CD14-positive monocyte (primary cell): ENCODE results near the gene MRPL24. TPM values are rescaled to one million over a fixed set of nuclear protein-coding genes. Genes with fewer than 3 reads are reported as not detected.
A peak's percentile ranks its signal among the peaks of the same experiment; 100 is the strongest.

Experiments used
- DNase-seq, 3 donors: peaks; one replicate each; pipeline ENCODE4 v3.0.0-alpha.2; 2011 to 2022
- H2AFZ ChIP-seq: 2 replicates; pipeline ENCODE4 v1.6.0; 2012; ENCODE audit warnings: mild to moderate bottlenecking, low read depth, low read length, inconsistent platforms; ENCODE audit not compliant: insufficient read depth, poor library complexity, severe bottlenecking
- H3K27ac ChIP-seq, 2 donors: 1 replicate in 1 of 2; 2 replicates in 1 of 2; pipeline ENCODE4 v1.5.1; 2012 to 2013; ENCODE audit warnings: low read length in 2 of 2, control low read depth in 1 of 2, inconsistent platforms in 1 of 2, low read depth in 1 of 2, mild to moderate bottlenecking in 1 of 2
- H3K27me3 ChIP-seq, 2 donors: one replicate each; pipeline versions ENCODE4 v1.6.0 to v1.6.1; 2011 to 2013; ENCODE audit warnings: low read length in 2 of 2; ENCODE audit not compliant: control insufficient read depth in 2 of 2, insufficient read depth in 2 of 2
- H3K36me3 ChIP-seq, 2 donors: replicated peaks in 1 of 2; 1 replicate in 1 of 2; 2 replicates in 1 of 2; pipeline versions ENCODE4 v1.5.1 to v1.6.1; 2012 to 2013; ENCODE audit warnings: low read length in 2 of 2, control low read depth in 1 of 2, inconsistent platforms in 1 of 2, mild to moderate bottlenecking in 1 of 2; ENCODE audit not compliant: insufficient read depth in 2 of 2, control insufficient read depth in 1 of 2
- H3K4me1 ChIP-seq, 2 donors: 1 replicate in 1 of 2; 2 replicates in 1 of 2; pipeline versions ENCODE4 v1.5.1 to v1.6.1; 2012 to 2013; ENCODE audit warnings: low read length in 2 of 2, control low read depth in 1 of 2, inconsistent platforms in 1 of 2, mild to moderate bottlenecking in 1 of 2, moderate library complexity in 1 of 2; ENCODE audit not compliant: insufficient read depth in 2 of 2, control insufficient read depth in 1 of 2
- H3K4me2 ChIP-seq: replicated peaks from 2 replicates; pipeline ENCODE3; 2012; ENCODE audit warnings: low read length, moderate library complexity, mild to moderate bottlenecking; ENCODE audit not compliant: poor library complexity, severe bottlenecking; ENCODE audit errors: extremely low read depth
- H3K4me3 ChIP-seq, 3 experiments: fragments of 200-600 bp in 1 of 3; sonication (generic) in 1 of 3; replicated peaks in 1 of 3; 1 replicate in 2 of 3; 2 replicates in 1 of 3; pipeline ENCODE4 v1.5.1; 2011 to 2013; ENCODE audit warnings: low read length in 3 of 3, mild to moderate bottlenecking in 3 of 3, control low read depth in 2 of 3, low read depth in 2 of 3, inconsistent platforms in 1 of 3, moderate library complexity in 1 of 3
- H3K79me2 ChIP-seq: 2 replicates; pipeline ENCODE4 v1.6.0; 2012; ENCODE audit warnings: mild to moderate bottlenecking, control low read depth, inconsistent platforms, low read length, moderate library complexity; ENCODE audit not compliant: insufficient read depth
- H3K9ac ChIP-seq: 2 replicates; pipeline ENCODE4 v1.6.0; 2017; ENCODE audit warnings: low read length, mild to moderate bottlenecking; ENCODE audit not compliant: insufficient read depth, poor library complexity, severe bottlenecking
- H3K9me3 ChIP-seq, 2 donors: replicated peaks in 1 of 2; 1 replicate in 1 of 2; 2 replicates in 1 of 2; pipeline versions ENCODE4 v1.5.1 to v1.6.1; 2012 to 2013; ENCODE audit warnings: low read length in 2 of 2, control low read depth in 1 of 2; ENCODE audit not compliant: control insufficient read depth in 1 of 2, insufficient read depth in 1 of 2
- H4K20me1 ChIP-seq: 2 replicates; pipeline ENCODE4 v1.6.0; 2012; ENCODE audit warnings: mild to moderate bottlenecking, low read length, control low read depth, moderate library complexity; ENCODE audit not compliant: insufficient read depth
- H3K27ac Mint-ChIP-seq, 7 donors: one replicate each; pipeline ENCODE4 v1.8.0; 2020; ENCODE audit warnings: mild to moderate bottlenecking in 7 of 7, mixed read lengths in 7 of 7, moderate library complexity in 6 of 7, inconsistent platforms in 2 of 7
- H3K27me3 Mint-ChIP-seq, 3 donors: one replicate each; pipeline ENCODE4 v1.8.0; 2021 to 2022; ENCODE audit warnings: low read depth in 3 of 3, mild to moderate bottlenecking in 3 of 3, mixed read lengths in 3 of 3, moderate library complexity in 3 of 3, inconsistent platforms in 1 of 3
- H3K36me3 Mint-ChIP-seq, 2 donors: one replicate each; pipeline ENCODE4 v1.8.0; 2020; ENCODE audit warnings: mixed read lengths in 2 of 2, inconsistent platforms in 1 of 2, mild to moderate bottlenecking in 1 of 2
- H3K4me1 Mint-ChIP-seq: one replicate; pipeline ENCODE4 v1.8.0; 2020; ENCODE audit warnings: mild to moderate bottlenecking, mixed read lengths
- H3K4me3 Mint-ChIP-seq, 2 donors: one replicate each; pipeline ENCODE4 v1.8.0; 2020; ENCODE audit warnings: mild to moderate bottlenecking in 2 of 2, mixed read lengths in 2 of 2, moderate library complexity in 1 of 2
- H3K9me3 Mint-ChIP-seq, 7 donors: one replicate each; pipeline ENCODE4 v1.8.0; 2020 to 2022; ENCODE audit warnings: mixed read lengths in 7 of 7, mild to moderate bottlenecking in 6 of 7, moderate library complexity in 6 of 7, inconsistent platforms in 2 of 7
- WGBS: methylation state at CpG from one replicate; pipeline ENCODE4 v1.1.5; 2013; ENCODE audit warnings: missing lambda C conversion rate; ENCODE audit not compliant: insufficient coverage; 5-methylcytosine and 5-hydroxymethylcytosine counted together
- intact Hi-C, 2 donors: fragments of 100-400 bp; cut with micrococcal nuclease; formaldehyde crosslinking; loops; one replicate each; pipeline versions ENCODE4 v1.15.0 to v1.15.1; 2023
- polyA plus RNA-seq, 3 donors: library from polyadenylated mRNA; depleted of rRNA in 1 of 3; unstranded in 2 of 3; stranded (reverse) in 1 of 3; fragments of 300-500 nt in 2 of 3; fragments of >200 nt in 1 of 3; fragmentation: Illumina TruSeq in 2 of 3; gene quantifications; 1 replicate in 2 of 3; 2 replicates in 1 of 3; pipeline ENCODE4 v1.2.3, GENCODE V29; 2012 to 2021
- TF ChIP-seq, protein P1 (sequence below): fragments of 200-600 bp; IDR thresholded peaks from one replicate; pipeline ENCODE4 v1.8.0; 2022; ENCODE audit warnings: antibody characterized with exemption, mild to moderate bottlenecking

MRPL24 gene
- polyA plus RNA-seq, 3 donors, result 28.7 to 47.0 (median 38.4) TPM

DNA sequence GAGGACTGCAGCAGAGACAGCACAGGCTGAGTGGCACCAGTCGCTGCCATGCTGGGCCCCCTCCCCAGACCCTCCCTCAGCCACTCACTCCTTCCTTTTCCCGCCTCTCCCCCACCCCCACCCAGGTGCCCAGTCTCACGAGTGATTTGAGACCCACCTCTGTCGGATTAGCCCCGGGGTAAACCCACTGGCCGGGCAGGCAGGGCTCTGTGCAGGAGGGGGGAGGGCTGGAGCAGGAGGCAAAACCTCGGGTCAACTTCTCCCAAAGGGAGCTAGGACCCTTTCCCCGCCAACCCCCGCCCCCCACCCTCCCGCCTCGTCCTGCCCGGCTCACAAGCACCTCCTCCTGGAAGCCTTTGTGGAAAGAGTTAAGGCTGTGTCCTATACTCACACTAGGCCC is 3.5 kb upstream of the MRPL24 start:
- TF ChIP-seq, protein P1, sequence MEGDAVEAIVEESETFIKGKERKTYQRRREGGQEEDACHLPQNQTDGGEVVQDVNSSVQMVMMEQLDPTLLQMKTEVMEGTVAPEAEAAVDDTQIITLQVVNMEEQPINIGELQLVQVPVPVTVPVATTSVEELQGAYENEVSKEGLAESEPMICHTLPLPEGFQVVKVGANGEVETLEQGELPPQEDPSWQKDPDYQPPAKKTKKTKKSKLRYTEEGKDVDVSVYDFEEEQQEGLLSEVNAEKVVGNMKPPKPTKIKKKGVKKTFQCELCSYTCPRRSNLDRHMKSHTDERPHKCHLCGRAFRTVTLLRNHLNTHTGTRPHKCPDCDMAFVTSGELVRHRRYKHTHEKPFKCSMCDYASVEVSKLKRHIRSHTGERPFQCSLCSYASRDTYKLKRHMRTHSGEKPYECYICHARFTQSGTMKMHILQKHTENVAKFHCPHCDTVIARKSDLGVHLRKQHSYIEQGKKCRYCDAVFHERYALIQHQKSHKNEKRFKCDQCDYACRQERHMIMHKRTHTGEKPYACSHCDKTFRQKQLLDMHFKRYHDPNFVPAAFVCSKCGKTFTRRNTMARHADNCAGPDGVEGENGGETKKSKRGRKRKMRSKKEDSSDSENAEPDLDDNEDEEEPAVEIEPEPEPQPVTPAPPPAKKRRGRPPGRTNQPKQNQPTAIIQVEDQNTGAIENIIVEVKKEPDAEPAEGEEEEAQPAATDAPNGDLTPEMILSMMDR, result no peak
- no CpG with 5 or more reads among the region's 12 CpGs for WGBS
- intact Hi-C loops, result no loop called here
- DNase-seq, result no peak
- Histone ChIP-seq H3K9ac (no peak overlapping the region), H3K4me2 (no peak overlapping the region), H3K4me3 (no peak overlapping the region), H4K20me1 (peaks cover 41% of the 10 kb centered on the region), H3K27ac (peak overlapping the region in 1 of 2 donors; percentile 54), H3K27me3 (no peaks in the 10 kb centered on the region), H2AFZ (no peak overlapping the region), H3K36me3 (peaks cover 30 to 35% of the 10 kb centered on the region in 2 donors), H3K4me1 (peaks cover 55 to 65% of the 10 kb centered on the region in 2 donors), H3K9me3 (no peaks in the 10 kb centered on the region), H3K79me2 (peaks cover 69% of the 10 kb centered on the region)
- H3K9me3 Mint-ChIP-seq, result peaks cover 0 to 2% (median 0%) of the 10 kb centered on the region in 7 donors
- peaks cover 0 to 3% (median 2%) of the 10 kb centered on the region in 3 donors for H3K27me3 Mint-ChIP-seq
- no peak overlapping the region for H3K4me3 Mint-ChIP-seq
- H3K36me3 Mint-ChIP-seq, result peaks cover 28 to 41% of the 10 kb centered on the region in 2 donors
- peak overlapping the region in 5 of 7 donors; percentile 77 to 89 (median 81) for H3K27ac Mint-ChIP-seq
- peaks cover 57% of the 10 kb centered on the region for H3K4me1 Mint-ChIP-seq

DNA sequence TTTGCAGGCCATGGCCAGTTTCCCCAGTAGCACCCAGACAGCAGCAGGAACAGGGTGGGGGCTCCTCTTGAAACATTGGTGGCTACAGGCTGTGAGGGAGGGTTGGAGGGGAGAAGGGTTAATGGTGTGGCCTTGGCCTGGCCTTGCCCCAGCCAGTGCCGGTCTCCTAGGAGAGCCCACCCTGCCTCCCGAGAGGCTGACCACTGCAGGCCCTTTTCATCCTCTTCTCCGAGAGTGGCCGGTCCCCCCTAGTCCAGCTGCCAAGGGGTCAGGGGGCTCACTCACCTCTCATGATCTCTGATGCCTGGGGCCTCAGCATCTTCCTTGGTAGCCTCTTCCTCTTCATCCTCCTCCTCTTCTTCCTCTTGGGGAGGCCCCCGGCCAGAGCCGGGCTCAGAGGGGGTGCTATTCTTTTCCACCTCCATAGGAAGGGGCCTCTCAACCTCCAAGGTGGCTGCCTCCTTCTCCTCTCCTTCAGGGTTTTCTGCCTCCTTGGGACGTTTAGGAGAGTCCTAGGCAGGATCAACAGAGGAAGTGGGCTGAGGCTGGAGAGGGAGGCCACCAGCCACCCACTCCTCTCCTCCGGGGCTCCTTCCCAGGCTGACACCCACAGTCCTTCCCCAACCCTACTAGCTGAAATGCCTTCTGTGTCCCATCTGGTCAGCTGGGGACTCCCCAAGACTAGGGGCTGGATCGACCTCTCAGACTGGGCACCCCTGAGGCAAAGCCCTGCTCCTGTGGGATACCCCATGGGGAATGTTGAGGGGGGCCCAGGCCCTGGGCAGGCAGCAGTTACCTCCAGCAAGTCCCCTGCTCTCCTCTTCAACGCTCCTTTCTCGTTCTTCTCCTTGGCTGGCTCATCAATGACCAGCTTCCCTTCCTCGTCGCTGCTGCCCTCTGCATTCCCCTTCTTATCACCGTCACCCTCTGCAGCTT is 2.7 kb upstream of the MRPL24 start:
- Mint-ChIP-seq H3K4me1 (peaks cover 50% of the 10 kb centered on the region), H3K27me3 (peaks cover 0 to 3% (median 2%) of the 10 kb centered on the region in 3 donors), H3K27ac (peak overlapping the region; percentile 33 to 89 (median 80)), H3K4me3 (no peak overlapping the region), H3K9me3 (peaks cover 0 to 2% (median 0%) of the 10 kb centered on the region in 7 donors), H3K36me3 (peaks cover 28 to 41% of the 10 kb centered on the region in 2 donors)
- peaks cover 48 to 57% of the 10 kb centered on the region in 2 donors for H3K4me1 ChIP-seq
- no peak overlapping the region for H2AFZ ChIP-seq
- peaks cover 62% of the 10 kb centered on the region for H3K79me2 ChIP-seq
- no peak for DNase-seq
- peak overlapping the region; percentile 21 to 54 for H3K27ac ChIP-seq
- H4K20me1 ChIP-seq, result peaks cover 38% of the 10 kb centered on the region
- H3K4me3 ChIP-seq, result no peak overlapping the region
- no peaks in the 10 kb centered on the region for H3K9me3 ChIP-seq
- H3K4me2 ChIP-seq, result no peak overlapping the region
- no peaks in the 10 kb centered on the region for H3K27me3 ChIP-seq
- WGBS, result 91% methylated on average over 11 of the region's 14 CpGs
- TF ChIP-seq, protein P1, result no peak
- intact Hi-C loops, result no loop called here
- H3K9ac ChIP-seq, result no peak overlapping the region
- peaks cover 30 to 35% of the 10 kb centered on the region in 2 donors for H3K36me3 ChIP-seq
